NCI-H2196 treated with DMSO at 0.1 percent for 48 hours (cell line): Measurements from ENCODE around the gene CSNK1E.

ENCODE experiments used
- DNase-seq: peaks from one replicate; lab custom pipeline; 2025; ENCODE audit not compliant: unreplicated experiment; lab: John Stamatoyannopoulos, UW

CSNK1E gene

GRCh38 chr22:38250643-38251340 lies 66.4 kb downstream of the CSNK1E start:
- no peak for DNase-seq

DNA sequence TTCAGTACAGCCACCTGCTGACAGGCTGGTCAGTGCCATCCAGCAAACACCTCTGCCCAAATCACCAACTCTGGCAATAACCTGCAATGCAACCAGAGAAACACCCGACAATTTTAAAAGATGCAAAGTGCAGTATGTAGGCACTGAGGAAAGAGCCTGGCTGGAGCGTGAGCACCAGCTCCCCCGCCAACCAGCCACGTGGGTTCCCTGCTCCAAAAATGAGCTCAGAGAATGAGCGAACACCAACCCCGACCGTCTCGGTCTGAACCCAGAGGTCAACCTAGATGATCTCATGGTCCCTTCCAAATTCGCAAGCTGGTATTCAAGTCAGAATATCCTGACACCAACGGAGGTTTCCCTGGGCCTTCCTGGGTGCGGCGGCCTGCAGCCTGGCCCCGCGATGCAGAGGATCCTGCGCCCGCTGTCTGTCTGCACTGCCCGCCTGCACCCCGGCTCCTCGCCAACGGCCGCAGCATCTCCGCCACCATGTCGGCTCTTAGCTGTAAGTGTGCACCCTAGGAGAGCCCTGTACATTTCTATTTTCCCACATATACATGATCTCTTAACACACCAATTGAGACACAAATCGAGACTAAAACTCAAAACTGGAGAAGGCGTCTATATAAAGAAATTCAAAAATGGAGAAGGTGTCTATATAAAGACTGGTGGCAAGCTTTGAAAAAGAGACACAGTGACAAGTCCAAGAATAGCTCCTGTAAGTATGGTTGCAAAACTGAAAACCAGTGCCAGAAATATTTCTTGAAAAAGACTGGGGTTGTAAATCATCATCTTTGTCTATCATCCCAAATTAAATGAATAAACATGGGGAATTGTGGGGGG lies 67.2 kb downstream of the CSNK1E start:
- no peak for DNase-seq

DNA sequence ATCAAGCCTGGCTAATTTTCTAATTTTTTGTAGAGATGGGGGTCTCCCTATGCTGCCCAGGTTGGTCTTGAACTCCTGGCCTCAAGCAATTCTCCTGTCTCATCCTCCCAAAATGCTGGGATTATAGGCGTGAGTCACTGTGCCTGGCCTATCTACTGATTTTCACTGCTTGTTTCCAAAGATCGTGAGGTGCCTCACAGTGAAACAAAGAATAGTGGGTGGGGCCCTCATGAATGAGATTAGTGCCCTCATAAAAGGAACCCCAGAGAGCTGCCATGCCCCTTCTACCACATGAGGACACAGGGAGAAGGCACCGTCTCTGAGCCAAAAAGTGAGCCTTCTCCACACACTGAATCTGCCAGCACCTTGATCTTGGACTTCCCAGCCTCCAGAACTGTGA lies 67.9 kb downstream of the CSNK1E start:
- no peak for DNase-seq

GRCh38 chr22:38248280-38248679 lies 69.0 kb downstream of the CSNK1E start:
- DNase-seq: no peak

DNA sequence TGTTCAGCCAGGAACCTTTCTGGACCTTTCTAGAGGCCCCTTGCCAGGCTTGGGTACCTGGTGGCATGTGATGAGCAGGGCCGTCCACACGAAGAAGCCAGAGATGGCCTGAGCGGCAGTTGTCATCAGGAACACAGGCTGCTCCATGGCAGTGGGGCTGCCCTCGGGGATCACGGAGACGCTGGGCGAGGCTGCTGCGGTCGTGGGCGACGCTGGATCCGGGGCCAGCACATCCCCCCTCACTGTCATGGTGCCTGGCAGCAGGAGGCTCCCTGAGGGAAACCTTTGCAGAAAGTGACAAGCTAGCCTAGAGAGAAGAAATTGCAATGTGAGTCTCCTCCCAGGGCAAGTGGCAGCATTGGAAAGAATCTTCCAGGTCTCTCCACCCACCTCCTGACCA lies 69.5 kb downstream of the CSNK1E start:
- no peak for DNase-seq

DNA sequence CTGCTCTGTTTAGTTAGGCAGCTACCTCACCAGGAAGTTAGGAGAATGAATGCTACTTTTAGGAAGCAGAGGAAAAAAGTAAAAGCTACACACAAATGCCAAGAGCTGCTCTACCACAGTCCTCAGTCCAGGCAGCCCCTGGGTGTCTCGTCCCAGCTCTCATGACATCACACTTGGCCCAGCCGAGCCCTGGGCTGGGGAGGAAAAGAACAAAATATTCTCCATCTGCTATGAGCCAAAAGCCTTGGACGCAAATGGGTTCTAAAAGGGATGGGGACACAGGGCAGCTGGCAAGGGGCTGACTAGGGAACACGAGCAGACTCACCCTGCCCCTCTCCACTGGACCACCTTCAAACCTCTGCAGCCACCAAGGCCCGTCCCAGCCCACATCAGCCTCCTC lies 70.5 kb downstream of the CSNK1E start:
- no peak for DNase-seq

DNA sequence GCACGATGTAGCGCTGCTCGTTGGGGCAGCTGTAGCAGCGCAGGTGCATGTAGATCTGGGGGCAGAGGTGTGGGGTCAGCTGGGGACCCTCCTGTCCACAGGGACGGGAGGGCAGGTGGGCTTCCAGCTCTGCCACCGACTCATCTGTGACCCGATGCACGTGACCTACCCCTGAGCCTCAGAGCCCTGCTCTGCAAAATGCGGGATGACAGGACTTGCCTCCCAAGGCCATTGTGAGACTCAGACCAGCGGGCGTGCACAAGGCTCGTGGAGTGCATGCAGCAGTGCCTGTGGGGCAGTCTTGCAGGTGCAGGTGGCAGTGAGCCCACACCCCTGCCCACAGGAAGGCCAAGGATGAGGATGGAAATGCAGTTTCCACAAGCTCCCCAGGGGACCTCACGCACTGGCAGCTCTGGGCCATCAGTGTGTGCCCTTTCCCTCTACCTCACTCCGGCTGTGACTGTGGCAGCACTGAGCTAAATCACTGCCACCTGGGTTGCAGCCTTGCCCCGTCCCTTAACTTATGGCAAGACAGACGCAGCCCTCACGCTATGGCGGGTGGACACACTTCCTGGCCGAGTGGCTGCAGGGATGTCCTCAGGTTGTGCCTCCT lies 71.1 kb downstream of the CSNK1E start:
- no peak for DNase-seq

DNA sequence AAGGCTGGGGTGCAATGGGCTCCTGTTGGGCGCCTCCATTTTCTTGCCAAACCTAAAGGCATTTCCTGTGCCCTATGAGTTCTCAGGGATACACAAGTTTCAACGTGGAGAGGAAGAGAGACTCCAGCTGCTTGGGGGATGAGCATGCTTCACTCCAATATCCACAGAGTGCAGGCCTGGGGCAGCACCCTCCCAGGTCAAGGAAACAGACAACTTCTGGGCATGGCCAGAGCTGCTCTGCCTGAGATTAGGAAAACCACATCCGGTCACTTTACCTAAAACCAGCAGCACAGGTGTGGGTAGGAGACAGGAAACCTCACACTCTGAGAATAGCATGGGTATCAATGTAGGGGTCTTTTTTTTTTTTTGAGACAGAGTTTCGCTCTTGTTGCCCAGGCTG lies 73.1 kb downstream of the CSNK1E start:
- no peak for DNase-seq

DNA sequence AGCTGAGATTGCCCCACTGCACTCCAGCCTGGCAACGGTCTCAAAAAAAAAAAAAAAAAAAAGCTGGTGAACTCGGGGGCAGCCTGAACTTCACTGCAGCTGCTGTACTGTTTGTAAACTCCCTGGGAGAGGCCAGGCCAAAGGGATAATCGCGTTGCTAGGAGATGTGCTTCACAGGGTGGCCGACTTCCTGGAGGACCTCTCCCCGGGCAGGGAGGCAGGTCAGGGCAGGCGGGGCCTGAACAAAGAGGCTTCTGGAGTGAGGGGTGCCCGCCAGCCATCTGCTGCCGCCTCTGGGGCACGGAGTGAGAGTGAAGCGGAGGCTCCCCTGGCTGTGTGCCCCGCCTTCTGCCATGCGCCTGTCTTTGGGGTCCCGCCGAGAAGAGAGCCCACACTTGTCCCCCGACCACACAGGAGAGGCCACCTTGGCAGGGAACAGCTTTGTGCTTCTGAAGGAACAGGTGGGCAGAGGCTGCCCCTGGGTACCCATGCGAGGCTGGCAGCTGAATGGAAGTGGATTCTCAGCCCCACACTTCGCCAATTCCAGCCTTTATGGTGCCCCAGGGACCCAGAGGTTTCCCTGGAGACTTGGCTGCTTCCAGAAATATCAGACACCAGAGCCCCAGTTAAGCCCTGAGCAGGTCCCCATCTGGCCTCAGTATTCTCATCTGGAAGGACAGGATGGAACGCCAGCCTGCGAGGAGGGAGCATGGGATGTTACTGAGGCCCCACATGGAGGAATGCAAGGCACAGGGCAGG lies 74.0 kb downstream of the CSNK1E start:
- DNase-seq: peak; percentile 64

DNA sequence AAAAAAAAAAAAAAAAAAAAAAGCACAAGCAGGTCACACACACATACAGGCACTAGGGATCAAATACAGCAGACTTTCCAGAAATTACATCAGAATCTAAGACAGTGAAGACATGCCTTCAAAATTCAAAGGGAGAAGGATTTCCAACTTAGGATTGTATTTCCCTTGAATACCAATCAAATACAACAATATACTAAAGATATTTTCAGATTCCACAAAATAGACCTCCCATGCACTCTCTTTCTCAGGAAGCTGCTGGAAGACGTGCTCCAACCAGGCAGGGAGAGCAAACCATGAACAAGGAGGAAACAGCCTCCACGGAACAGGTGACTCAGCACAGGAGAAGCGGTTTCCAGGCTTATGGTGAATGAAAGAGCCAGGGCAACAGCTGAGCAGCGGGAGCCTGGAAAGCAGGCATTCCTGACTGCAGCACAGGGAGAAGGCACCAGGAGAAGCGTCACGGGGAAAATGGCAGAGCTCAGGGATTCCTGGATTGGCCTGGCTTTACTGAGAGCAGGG lies 76.4 kb downstream of the CSNK1E start:
- DNase-seq: peak; percentile 5
